Trophoblast cell (in vitro differentiated cells and primary cell): ENCODE results near the gene TCOF1.

Source experiments
- DNase-seq, 2 donors: peaks; one replicate each; pipeline ENCODE4 v3.0.0-alpha.2; 2016
- H2AFZ ChIP-seq: 2 replicates; pipeline ENCODE4 v1.6.1; 2013; ENCODE audit warnings: low read length, moderate library complexity, mild to moderate bottlenecking; ENCODE audit not compliant: insufficient read depth, poor library complexity
- H2AK5ac ChIP-seq: 2 replicates; pipeline ENCODE4 v1.6.1; 2013; ENCODE audit warnings: mild to moderate bottlenecking, low read length
- H2BK120ac ChIP-seq: 2 replicates; pipeline ENCODE4 v1.6.1; 2013; ENCODE audit warnings: low read length, mild to moderate bottlenecking, moderate library complexity; ENCODE audit not compliant: insufficient read depth, poor library complexity
- H2BK12ac ChIP-seq: 2 replicates; pipeline ENCODE4 v1.6.1; 2013; ENCODE audit warnings: mild to moderate bottlenecking, low read length, moderate library complexity
- H2BK5ac ChIP-seq: 2 replicates; pipeline ENCODE4 v1.6.1; 2013; ENCODE audit warnings: low read length, low read depth, moderate library complexity, mild to moderate bottlenecking; ENCODE audit not compliant: poor library complexity
- H3K14ac ChIP-seq: 2 replicates; pipeline ENCODE4 v1.6.1; 2013; ENCODE audit warnings: mild to moderate bottlenecking, low read length
- H3K18ac ChIP-seq: 2 replicates; pipeline ENCODE4 v1.6.1; 2013; ENCODE audit warnings: mild to moderate bottlenecking, low read length
- H3K23ac ChIP-seq: 2 replicates; pipeline ENCODE4 v1.6.1; 2013; ENCODE audit warnings: low read length
- H3K27ac ChIP-seq: 2 replicates; pipeline ENCODE4 v1.5.1; 2013; ENCODE audit warnings: low read depth, mild to moderate bottlenecking, inconsistent platforms, low read length, moderate library complexity
- H3K27me3 ChIP-seq: 2 replicates; pipeline ENCODE4 v1.6.1; 2013; ENCODE audit warnings: inconsistent platforms, mild to moderate bottlenecking, low read length, moderate library complexity; ENCODE audit not compliant: insufficient read depth
- H3K36me3 ChIP-seq, 2 experiments: 1 replicate in 1 of 2; 2 replicates in 1 of 2; pipeline ENCODE4 v1.6.1; 2013; ENCODE audit warnings: low read length in 2 of 2, mild to moderate bottlenecking in 2 of 2, moderate library complexity in 1 of 2; ENCODE audit not compliant: insufficient read depth in 2 of 2, control insufficient read depth in 1 of 2
- H3K4ac ChIP-seq: 2 replicates; pipeline ENCODE4 v1.6.1; 2013; ENCODE audit warnings: low read depth, mild to moderate bottlenecking, low read length, moderate library complexity
- H3K4me1 ChIP-seq, 2 experiments: 1 replicate in 1 of 2; 2 replicates in 1 of 2; pipeline ENCODE4 v1.6.1; 2013; ENCODE audit warnings: low read length in 2 of 2, mild to moderate bottlenecking in 2 of 2, moderate library complexity in 1 of 2; ENCODE audit not compliant: insufficient read depth in 2 of 2, control insufficient read depth in 1 of 2
- H3K4me2 ChIP-seq: 2 replicates; pipeline ENCODE4 v1.6.1; 2013; ENCODE audit warnings: inconsistent platforms, mild to moderate bottlenecking, low read length, moderate library complexity
- H3K4me3 ChIP-seq: 2 replicates; pipeline ENCODE4 v1.5.1; 2013; ENCODE audit warnings: mild to moderate bottlenecking, low read depth, low read length, inconsistent platforms
- H3K79me1 ChIP-seq: one replicate; pipeline ENCODE4 v1.6.1; 2013; ENCODE audit warnings: low read length
- H3K79me2 ChIP-seq: 2 replicates; pipeline ENCODE4 v1.6.1; 2013; ENCODE audit warnings: low read length, mild to moderate bottlenecking; ENCODE audit not compliant: control insufficient read depth, insufficient read depth, poor library complexity
- H3K9ac ChIP-seq: 2 replicates; pipeline ENCODE4 v1.6.1; 2013; ENCODE audit warnings: mild to moderate bottlenecking, low read length
- H3K9me3 ChIP-seq: 2 replicates; pipeline ENCODE4 v1.6.1; 2013; ENCODE audit warnings: low read depth, mild to moderate bottlenecking, control low read depth, inconsistent platforms, low read length; ENCODE audit not compliant: insufficient read depth
- H4K12ac ChIP-seq: 2 replicates; pipeline ENCODE4 v1.6.1; 2013; ENCODE audit warnings: low read depth, mild to moderate bottlenecking, low read length, moderate library complexity
- H4K8ac ChIP-seq: 2 replicates; pipeline ENCODE4 v1.6.1; 2013; ENCODE audit warnings: low read depth, mild to moderate bottlenecking, low read length, moderate library complexity
- H4K91ac ChIP-seq: one replicate; pipeline ENCODE4 v1.6.1; 2013; ENCODE audit warnings: low read depth, mild to moderate bottlenecking, low read length, moderate library complexity
- WGBS: extraction: QIAGEN DNeasy Blood & Tissue Kit; methylation state at CpG from one replicate; pipeline ENCODE4 v1.1.7; 2013; ENCODE audit warnings: missing lambda C conversion rate; ENCODE audit not compliant: insufficient read length, insufficient coverage; ENCODE audit errors: extremely low coverage; 5-methylcytosine and 5-hydroxymethylcytosine counted together

The TCOF1 gene

DNA sequence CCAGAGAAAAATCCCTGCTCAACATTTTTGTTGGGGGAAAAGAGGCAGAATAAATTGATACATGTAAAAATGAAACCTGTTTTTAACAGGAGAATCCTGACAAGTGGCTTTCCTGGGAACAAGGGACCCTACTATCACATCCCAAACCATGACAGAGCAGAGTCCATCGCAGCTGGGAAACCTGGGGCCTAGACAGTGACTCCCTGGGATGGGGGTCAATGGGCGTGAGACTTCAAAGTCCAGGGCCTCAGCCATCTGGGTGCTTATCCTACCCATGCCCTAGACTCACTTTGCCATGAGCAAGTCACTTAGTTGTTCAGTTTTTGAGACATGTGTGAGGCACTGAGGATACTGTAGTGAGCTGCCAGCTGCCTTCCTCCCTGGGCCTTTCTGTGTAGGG, 5.7 kb downstream of the TCOF1 start:
- Histone ChIP-seq H3K4ac (no peak overlapping the region), H3K4me2 (no peak overlapping the region), H4K8ac (no peak overlapping the region), H3K4me3 (no peak overlapping the region), H2AFZ (no peak overlapping the region), H3K27me3 (no peaks in the 10 kb centered on the region), H3K27ac (no peak overlapping the region), H3K79me2 (peaks cover 5% of the 10 kb centered on the region), H2BK5ac (no peak overlapping the region), H3K14ac (no peak overlapping the region), H2BK120ac (no peak overlapping the region), H3K9ac (no peak overlapping the region), H3K9me3 (no peaks in the 10 kb centered on the region), H3K79me1 (peaks cover 2% of the 10 kb centered on the region), H3K4me1 (peaks cover 18% of the 10 kb centered on the region in 2 experiments), H3K18ac (no peak overlapping the region), H3K23ac (no peak overlapping the region), H4K12ac (no peak overlapping the region), H3K36me3 (peaks cover 35 to 53% of the 10 kb centered on the region in 2 experiments), H2AK5ac (no peak overlapping the region), H4K91ac (no peak overlapping the region), H2BK12ac (no peak overlapping the region)
- DNase-seq, result no peak
- WGBS, result no CpG with 5 or more reads among the region's 2 CpGs

DNA sequence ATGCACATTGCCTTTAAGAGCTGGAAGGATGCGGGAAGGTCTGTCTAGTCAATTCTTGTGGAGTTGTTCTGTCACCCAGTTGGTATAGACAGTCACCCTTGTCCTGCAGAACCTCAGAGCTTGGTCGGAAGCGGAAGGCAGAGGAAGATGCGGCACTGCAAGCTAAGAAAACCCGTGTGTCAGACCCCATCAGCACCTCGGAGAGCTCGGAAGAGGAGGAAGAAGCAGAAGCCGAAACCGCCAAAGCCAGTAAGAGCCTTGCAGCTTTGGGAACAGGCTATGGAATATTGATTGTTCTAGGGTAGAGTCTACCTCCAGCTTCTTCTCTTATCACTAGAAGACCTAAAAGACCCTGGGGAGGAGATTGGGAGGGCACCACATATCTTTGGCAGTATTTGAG, 6.5 kb downstream of the TCOF1 start:
- Histone ChIP-seq H3K79me1 (no peaks in the 10 kb centered on the region), H3K18ac (no peak overlapping the region), H4K8ac (no peak overlapping the region), H2BK5ac (no peak overlapping the region), H3K79me2 (peaks cover 2% of the 10 kb centered on the region), H3K4me3 (no peak overlapping the region), H2AFZ (no peak overlapping the region), H3K9me3 (no peaks in the 10 kb centered on the region), H3K27me3 (no peaks in the 10 kb centered on the region), H3K14ac (no peak overlapping the region), H3K36me3 (peaks cover 41 to 60% of the 10 kb centered on the region in 2 experiments), H3K4me1 (peaks cover 12% of the 10 kb centered on the region in 2 experiments), H2AK5ac (no peak overlapping the region), H2BK120ac (no peak overlapping the region), H3K9ac (no peak overlapping the region), H3K4ac (no peak overlapping the region), H3K27ac (no peak overlapping the region), H4K12ac (no peak overlapping the region), H3K23ac (no peak overlapping the region), H2BK12ac (no peak overlapping the region), H3K4me2 (no peak overlapping the region), H4K91ac (no peak overlapping the region)
- no CpG with 5 or more reads among the region's 9 CpGs for WGBS
- DNase-seq, result no peak

DNA sequence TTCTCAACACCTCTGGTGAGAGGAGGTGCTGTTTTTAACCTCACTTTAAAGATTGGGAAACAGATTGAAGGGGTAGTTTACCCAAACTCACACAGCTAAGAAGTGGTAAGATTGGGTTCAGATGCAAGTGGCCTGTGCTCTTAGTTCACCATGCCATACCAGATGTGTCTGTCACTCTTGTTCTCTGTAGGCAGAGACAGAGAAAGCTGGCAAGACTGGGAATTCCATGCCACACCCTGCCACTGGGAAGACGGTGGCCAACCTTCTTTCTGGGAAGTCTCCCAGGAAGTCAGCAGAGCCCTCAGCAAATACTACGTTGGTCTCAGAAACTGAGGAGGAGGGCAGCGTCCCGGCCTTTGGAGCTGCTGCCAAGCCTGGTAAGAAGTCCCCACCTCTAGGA, 11.0 kb downstream of the TCOF1 start:
- no peak overlapping the region for H3K4me2 ChIP-seq
- H2BK12ac ChIP-seq, result no peak overlapping the region
- no peak overlapping the region for H4K8ac ChIP-seq
- H3K23ac ChIP-seq, result no peak overlapping the region
- H3K14ac ChIP-seq, result no peak overlapping the region
- no peak overlapping the region for H4K12ac ChIP-seq
- no peak overlapping the region for H2BK5ac ChIP-seq
- no peak for DNase-seq
- H3K27me3 ChIP-seq, result no peaks in the 10 kb centered on the region
- no peak overlapping the region for H2AK5ac ChIP-seq
- H3K4me3 ChIP-seq, result no peak overlapping the region
- no peaks in the 10 kb centered on the region for H3K79me2 ChIP-seq
- no peak overlapping the region for H2BK120ac ChIP-seq
- peaks cover 66 to 77% of the 10 kb centered on the region in 2 experiments for H3K36me3 ChIP-seq
- no peak overlapping the region for H3K9ac ChIP-seq
- no peak overlapping the region for H3K18ac ChIP-seq
- H3K9me3 ChIP-seq, result peaks cover 3% of the 10 kb centered on the region
- H2AFZ ChIP-seq, result no peak overlapping the region
- no peaks in the 10 kb centered on the region for H3K79me1 ChIP-seq
- no peak overlapping the region for H3K4ac ChIP-seq
- no CpG with 5 or more reads among the region's 4 CpGs for WGBS
- no peak overlapping the region for H4K91ac ChIP-seq
- H3K4me1 ChIP-seq, result peaks cover 0 to 6% of the 10 kb centered on the region in 2 experiments
- no peak overlapping the region for H3K27ac ChIP-seq

DNA sequence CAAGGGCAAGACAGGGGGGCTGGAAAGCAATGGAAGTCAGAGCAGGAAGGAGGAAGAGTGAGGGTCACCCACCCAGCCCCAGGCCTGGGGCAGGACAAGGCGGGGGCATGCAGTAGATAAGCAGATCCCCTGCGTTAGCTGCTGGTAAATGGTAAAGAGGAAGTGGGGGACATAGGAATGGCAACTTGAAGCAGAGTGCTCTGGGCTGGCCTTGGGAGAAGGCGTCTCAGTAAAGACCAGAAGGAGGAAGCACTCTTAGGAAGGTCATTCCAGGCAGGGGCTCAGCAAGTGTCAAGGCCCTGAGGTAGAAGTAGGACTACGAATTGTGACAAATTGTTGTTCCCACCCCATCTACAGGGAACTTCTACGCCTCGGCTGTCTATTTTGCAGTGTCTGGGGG, 15.1 kb downstream of the TCOF1 start:
- Histone ChIP-seq H3K4me3 (no peak overlapping the region), H3K79me2 (peaks cover 4% of the 10 kb centered on the region), H3K4me1 (peaks cover 12 to 18% of the 10 kb centered on the region in 2 experiments), H2BK5ac (no peak overlapping the region), H3K14ac (no peak overlapping the region), H3K4ac (no peak overlapping the region), H3K27ac (no peak overlapping the region), H2AK5ac (no peak overlapping the region), H2BK12ac (no peak overlapping the region), H3K4me2 (no peak overlapping the region), H4K8ac (no peak overlapping the region), H3K18ac (no peak overlapping the region), H3K79me1 (peaks cover 9% of the 10 kb centered on the region), H2AFZ (no peak overlapping the region), H4K91ac (no peak overlapping the region), H3K36me3 (peaks cover 85 to 92% of the 10 kb centered on the region in 2 experiments), H3K9ac (no peak overlapping the region), H3K23ac (no peak overlapping the region), H3K27me3 (no peaks in the 10 kb centered on the region), H2BK120ac (no peak overlapping the region), H4K12ac (no peak overlapping the region), H3K9me3 (peaks cover 4% of the 10 kb centered on the region)
- no CpG with 5 or more reads among the region's 6 CpGs for WGBS
- no peak for DNase-seq
